SIG-M5 (cell line): ENCODE data around the gene MAPKAPK2.
"Not testable (repeated sequence)": the region's sequence is repeated elsewhere in the genome, so short reads cannot be mapped to it uniquely, and the experiment has no call there.

Source experiments
- DNase-seq: peaks from one replicate; lab custom pipeline; 2025; lab: John Stamatoyannopoulos, UW

Gene MAPKAPK2

GRCh38 chr1:206684478-206685333, at the start of gene MAPKAPK2:
Gene MAPKAPK2, plus strand, starts transcription at chr1:206684905. Its CDS starts 325 bp downstream, at chr1:206685230.
- no peak for DNase-seq

- DNase-seq: no peak
Observed at GRCh38 chr1:206635080-206635977, 49.4 kb upstream of the MAPKAPK2 start, which contains the start of gene DYRK3. Gene DYRK3, plus strand, starts transcription at chr1:206635536. Its CDS starts 168 bp downstream, at chr1:206635704.

GRCh38 chr1:206635978-206636345, 48.7 kb upstream of the MAPKAPK2 start:
- DNase-seq: no peak

GRCh38 chr1:206636671-206637070, 48.0 kb upstream of the MAPKAPK2 start:
- no peak for DNase-seq

- no peak for DNase-seq
Observed at GRCh38 chr1:206637605-206638004, 47.1 kb upstream of the MAPKAPK2 start.

- not testable (repeated sequence) for DNase-seq
Observed at GRCh38 chr1:206642074-206642473, 42.6 kb upstream of the MAPKAPK2 start.

- no peak for DNase-seq
Observed at GRCh38 chr1:206643118-206643698, 41.5 kb upstream of the MAPKAPK2 start.

GRCh38 chr1:206646504-206646903, 38.2 kb upstream of the MAPKAPK2 start:
- DNase-seq: no peak

- DNase-seq: no peak
Observed at GRCh38 chr1:206647224-206647623, 37.5 kb upstream of the MAPKAPK2 start.

- no peak for DNase-seq
Observed at GRCh38 chr1:206649261-206649921, 35.3 kb upstream of the MAPKAPK2 start.

GRCh38 chr1:206651014-206651413, 33.7 kb upstream of the MAPKAPK2 start:
- DNase-seq: no peak

GRCh38 chr1:206651958-206652890, 32.5 kb upstream of the MAPKAPK2 start:
- no peak for DNase-seq

- no peak for DNase-seq
Observed at GRCh38 chr1:206653715-206654459, 30.8 kb upstream of the MAPKAPK2 start.

- DNase-seq: no peak
Observed at GRCh38 chr1:206654828-206655227, 29.9 kb upstream of the MAPKAPK2 start.

GRCh38 chr1:206655471-206655882, 29.2 kb upstream of the MAPKAPK2 start:
- no peak for DNase-seq

GRCh38 chr1:206656936-206657335, 27.8 kb upstream of the MAPKAPK2 start:
- DNase-seq: no peak

GRCh38 chr1:206657751-206658150, 27.0 kb upstream of the MAPKAPK2 start:
- no peak for DNase-seq

GRCh38 chr1:206658264-206658980, 26.3 kb upstream of the MAPKAPK2 start:
- DNase-seq: no peak

- DNase-seq: no peak
Observed at GRCh38 chr1:206658981-206659273, 25.8 kb upstream of the MAPKAPK2 start.
